ENCODE measurements around the gene TAPBP.

TAPBP gene

GRCh38 chr6:33320315-33321181, 6.7 kb upstream of the TAPBP start:
- in situ Hi-C loops (cut with MboI; ENCODE audit: low sequenced_read_pairs): no loop called here

GRCh38 chr6:33319939-33320314, 6.0 kb upstream of the TAPBP start:
- in situ Hi-C loops (cut with MboI; ENCODE audit: low sequenced_read_pairs): no loop called here

DNA sequence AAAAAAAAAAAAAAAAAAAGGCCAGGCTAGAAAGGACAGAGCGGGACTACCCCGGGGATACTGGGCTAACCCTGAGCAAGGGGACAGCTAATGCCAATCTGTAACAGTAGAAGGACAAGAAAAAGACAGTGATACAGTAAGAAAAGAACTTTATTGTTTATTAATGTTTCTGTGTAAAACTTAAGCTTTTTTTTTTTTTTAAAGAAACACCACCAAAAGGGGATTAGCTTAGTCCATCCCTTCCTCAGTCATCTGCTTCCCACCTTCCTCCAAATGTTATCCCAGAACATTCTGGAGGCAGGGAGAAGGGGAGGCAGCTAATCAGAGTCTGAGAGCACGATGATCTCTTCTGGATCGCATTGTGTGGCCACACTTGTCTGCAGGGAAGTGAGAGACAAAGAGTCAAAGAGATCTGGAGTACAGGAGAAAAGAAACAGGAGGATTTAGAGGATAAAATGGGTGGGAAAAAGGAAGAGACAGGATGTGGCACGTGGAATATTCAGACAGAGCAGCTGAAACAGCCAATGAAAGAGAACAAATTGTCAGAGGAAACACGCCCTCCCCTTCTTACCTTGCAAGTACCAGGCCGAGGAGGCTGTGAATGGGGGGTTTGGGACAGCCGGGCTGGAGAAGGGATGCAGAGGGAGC, 4.7 kb upstream of the TAPBP start:
- in situ Hi-C loops (cut with MboI; ENCODE audit: low sequenced_read_pairs): no loop called here

DNA sequence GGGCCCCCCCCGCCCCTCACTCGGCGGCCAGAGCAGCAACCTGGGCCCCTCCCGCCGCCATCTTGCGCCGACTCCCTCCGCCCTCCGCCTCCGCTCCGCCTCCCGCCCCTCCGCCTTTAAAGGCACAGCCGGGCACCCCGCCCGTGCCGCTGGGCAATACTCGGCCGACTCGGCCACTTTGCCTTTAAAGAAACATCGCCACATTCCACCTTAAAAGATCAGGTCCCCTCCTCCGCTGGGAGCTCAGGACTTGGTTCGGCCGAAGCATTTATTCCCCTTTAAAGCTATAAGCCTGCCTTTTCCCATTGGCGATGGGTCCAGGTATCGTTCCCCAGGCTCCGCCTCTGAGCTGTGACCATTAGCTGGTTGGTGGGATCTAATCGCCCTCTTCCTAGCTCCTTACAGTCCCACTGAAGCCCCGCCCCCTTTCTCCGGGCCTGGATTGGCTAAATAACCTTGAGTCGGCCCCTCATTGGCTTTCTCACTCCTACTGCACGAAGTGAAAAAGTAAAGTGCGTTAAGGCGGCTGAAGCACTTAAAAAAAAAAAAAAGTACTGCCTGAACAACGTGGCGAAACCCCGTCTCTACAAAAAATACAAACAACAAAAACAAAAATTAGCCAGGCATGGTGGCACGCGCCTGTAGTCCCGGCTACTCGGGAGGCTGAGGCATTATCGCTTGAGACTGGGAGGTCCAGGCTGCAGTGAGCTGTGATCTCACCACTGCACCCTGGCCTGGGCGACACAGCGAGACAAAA, 4.0 kb upstream of the TAPBP start, which contains the start of gene ZBTB22:
TSS of gene ZBTB22 (minus strand) at position 76 of the 757 bp plus-strand sequence. CDS start 828 bp downstream, outside the sequence.
- in situ Hi-C loops (cut with MboI; ENCODE audit: low sequenced_read_pairs): no loop called here

- in situ Hi-C loops (cut with MboI; ENCODE audit: low sequenced_read_pairs): no loop called here
These were observed 3.5 kb upstream of the TAPBP start for GRCh38 chr6:33317419-33317668.

GRCh38 chr6:33316603-33317418, 2.9 kb upstream of the TAPBP start:
- in situ Hi-C loops (cut with MboI; ENCODE audit: low sequenced_read_pairs): no loop called here

- in situ Hi-C loops (cut with MboI; ENCODE audit: low sequenced_read_pairs): no loop called here
These were observed 2.1 kb upstream of the TAPBP start for GRCh38 chr6:33315793-33316602.

DNA sequence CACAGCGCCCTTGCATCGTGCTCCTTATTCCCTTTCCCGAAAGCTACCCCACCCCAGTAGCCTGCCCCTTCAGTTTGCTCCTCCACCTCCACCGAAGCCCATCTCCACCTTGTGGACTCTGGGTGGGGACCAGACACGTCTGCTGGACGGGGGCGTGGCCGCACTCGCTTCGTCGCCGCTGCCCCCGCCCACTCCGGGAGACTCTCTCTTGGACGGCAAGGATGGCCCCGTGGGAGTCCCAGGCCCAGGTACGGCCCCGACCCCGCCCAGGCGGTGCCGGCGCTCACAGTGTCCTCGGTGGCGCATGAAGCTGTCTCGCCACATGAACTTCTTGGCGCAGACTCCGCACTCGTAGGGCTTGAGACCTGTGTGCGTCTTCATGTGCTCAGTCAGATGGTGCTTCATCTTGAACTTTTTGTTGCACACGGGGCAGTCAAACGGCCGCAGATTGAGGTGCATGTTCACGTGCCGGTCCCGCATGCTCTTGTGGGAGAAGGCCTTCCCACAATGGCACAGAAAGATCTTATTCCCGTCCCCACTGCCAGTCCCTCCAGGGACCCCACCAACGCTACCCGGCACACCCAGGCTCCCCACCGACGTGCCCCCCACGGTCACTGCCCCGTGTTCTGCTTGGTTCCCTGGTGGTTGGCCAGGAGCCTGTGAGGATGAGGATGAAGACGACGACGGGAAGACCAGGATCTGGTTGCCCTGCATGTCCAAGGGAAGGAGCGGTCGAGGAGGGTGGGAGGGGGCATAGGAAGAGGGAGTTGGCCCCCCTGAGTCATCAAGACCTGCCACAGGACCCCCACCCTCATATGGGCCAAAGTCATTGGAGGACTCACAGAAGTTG, 1.3 kb upstream of the TAPBP start:
- in situ Hi-C loops (cut with MboI; ENCODE audit: low sequenced_read_pairs): no loop called here

- in situ Hi-C loops (cut with MboI; ENCODE audit: low sequenced_read_pairs): no loop called here
These were observed 651 bp upstream of the TAPBP start for GRCh38 chr6:33314515-33314942.

DNA sequence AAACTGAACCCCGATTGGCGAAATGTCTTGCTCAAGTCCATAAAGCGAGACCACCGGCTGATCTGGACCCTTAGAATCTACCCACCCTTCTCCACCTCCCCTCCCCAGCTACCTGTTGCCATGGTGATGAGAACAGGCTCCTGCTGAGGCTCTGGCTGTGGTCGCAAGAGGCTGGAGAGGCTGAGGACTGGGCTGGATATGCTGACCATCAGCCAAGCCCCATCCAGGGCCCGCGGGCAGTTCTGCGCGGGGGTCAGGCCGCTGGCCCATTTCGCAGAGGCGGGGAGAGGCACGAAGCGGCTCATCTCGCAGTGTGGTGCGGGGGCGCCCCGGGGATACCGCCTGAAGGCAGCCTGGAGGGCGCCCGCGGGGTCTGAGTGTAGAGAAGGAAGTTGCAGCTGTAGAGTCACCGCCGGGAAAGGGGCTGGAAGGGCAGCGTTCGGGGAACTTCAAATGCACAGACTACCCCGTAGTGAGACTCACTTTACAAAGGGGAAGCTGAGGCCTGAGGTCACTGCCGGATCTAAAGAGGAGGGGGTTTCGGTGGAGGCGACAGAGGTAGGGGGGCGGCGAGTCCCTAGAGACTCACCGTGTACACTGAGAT, 671 bp downstream of the TAPBP start:
- in situ Hi-C loops (cut with MboI; ENCODE audit: low sequenced_read_pairs): no loop called here

DNA sequence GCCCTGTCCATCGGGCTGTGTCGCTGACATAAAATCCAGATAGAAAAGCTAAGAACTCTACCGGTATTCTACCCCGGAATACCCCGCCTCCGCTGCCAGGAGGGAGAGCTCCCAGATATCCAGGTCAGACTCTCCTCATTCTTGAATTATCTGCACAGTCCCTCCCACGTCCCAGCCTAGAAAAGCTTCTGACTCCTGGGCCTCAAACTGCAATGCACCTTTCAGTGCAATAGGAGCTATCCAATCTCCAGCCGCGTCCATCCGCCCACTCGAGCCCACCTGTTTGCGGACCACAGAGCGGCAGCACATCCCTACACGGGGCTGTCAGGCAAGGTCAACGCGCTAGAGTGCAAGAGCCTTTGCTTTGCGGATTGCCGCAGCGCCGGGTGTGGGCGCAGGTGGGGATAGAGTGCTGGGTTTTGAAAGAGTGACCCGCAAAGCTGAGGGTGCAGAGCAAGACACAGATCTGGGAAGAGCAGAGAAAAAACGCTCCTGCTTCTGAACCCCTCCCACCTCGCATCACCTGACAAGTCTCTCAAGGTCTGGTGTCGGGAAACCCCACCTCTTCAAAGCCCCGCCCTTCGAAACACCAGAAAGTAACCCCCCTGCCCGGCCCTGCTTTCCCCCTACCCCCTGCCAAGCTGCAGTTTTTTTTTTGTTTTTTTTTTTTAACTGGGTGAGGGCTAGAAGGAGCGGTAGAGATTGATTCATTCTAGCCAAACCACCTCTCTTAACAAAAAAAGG, 1.3 kb downstream of the TAPBP start:
- in situ Hi-C loops (cut with MboI; ENCODE audit: low sequenced_read_pairs): no loop called here

- in situ Hi-C loops (cut with MboI; ENCODE audit: low sequenced_read_pairs): no loop called here
These were observed 7.5 kb downstream of the TAPBP start for GRCh38 chr6:33306356-33306755.

DNA sequence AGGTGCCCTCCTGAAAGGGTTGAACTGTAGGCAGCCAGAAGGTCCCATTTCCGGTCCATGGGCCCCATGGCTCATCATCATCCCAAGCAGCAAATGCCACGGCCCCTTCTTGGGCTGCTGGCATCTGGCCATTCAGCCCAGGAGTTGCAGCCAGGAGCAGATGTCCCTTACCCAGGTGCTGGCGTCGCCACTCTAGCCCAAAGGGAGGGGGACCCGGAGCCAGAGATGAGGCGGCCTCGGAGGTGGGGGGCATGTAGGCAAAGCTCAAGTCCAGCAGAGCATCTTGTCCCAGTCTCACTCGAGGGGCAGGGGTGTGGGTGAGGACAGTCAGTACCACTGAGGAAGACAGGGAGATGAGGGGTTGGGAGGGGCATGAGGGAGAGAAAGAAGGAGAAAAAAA, 8.8 kb downstream of the TAPBP start:
- in situ Hi-C loops (cut with MboI; ENCODE audit: low sequenced_read_pairs): no loop called here

DNA sequence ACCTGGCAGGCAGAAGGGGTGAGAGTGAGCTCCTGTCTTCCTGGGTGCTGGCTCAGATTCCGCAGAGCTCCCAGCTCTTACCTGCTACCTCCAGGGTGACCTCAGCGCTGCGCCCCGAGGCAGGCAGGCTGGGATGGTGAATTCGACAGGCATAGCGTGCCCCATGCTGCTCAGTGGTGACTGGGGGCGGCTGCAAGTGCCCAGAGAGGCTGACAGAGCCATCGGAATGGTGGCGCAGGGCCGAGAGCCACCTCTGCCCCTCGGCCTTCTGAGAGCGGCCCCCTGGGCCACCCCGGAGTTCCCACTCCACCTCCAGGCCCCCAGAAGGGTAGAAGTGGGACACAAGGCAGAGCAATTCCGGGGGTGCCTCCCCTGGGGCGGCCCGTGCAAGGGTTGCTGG, 9.7 kb downstream of the TAPBP start:
- in situ Hi-C loops (cut with MboI; ENCODE audit: low sequenced_read_pairs): no loop called here

- in situ Hi-C loops (cut with MboI; ENCODE audit: low sequenced_read_pairs): no loop called here
These were observed 12.0 kb downstream of the TAPBP start for GRCh38 chr6:33301877-33302276.

GRCh38 chr6:33299237-33299944, 14.5 kb downstream of the TAPBP start:
- in situ Hi-C loops (cut with MboI; ENCODE audit: low sequenced_read_pairs): no loop called here

GRCh38 chr6:33298773-33299236, 15.1 kb downstream of the TAPBP start, which contains the start of gene RGL2:
TSS of gene RGL2 (minus strand) at chr6:33298942. CDS start at chr6:33298610, 332 bp downstream.
- in situ Hi-C loops (cut with MboI; ENCODE audit: low sequenced_read_pairs): no loop called here

Measured in hTERT RPE-1 (cell line).